K562 (cell line): ENCODE results near the gene COASY. TPM values are rescaled to one million over a fixed set of nuclear protein-coding genes. Genes with fewer than 3 reads are reported as not detected.

ENCODE experiments used
- ETV5 ChIP-seq: sonication (generic); formaldehyde crosslinking; IDR thresholded peaks from 2 replicates; pipeline ENCODE4 v1.4.0; 2020; ENCODE audit warnings: low read depth, mild to moderate bottlenecking, missing genetic modification reagents
- FOXK1 ChIP-seq: sonication (generic); formaldehyde crosslinking; IDR thresholded peaks from 2 replicates; pipeline ENCODE4 v1.8.0; 2022; ENCODE audit warnings: missing genetic modification reagents, mild to moderate bottlenecking, borderline replicate concordance
- KLF10 ChIP-seq: fragments of 250-450 bp; sonication (Bioruptor Pico); IDR thresholded peaks from 2 replicates; pipeline ENCODE4 v1.6.1; 2021; ENCODE audit warnings: matching md5 sums
- MEF2A ChIP-seq: IDR thresholded peaks from 2 replicates; pipeline ENCODE4 v1.6.1; 2011; ENCODE audit warnings: low read depth, mild to moderate bottlenecking, low read length, moderate library complexity; ENCODE audit not compliant: control insufficient read depth
- SRSF7 ChIP-seq: fragments of 200-400 bp; formaldehyde crosslinking; optimal IDR thresholded peaks from 2 replicates; pipeline ENCODE3; 2017; ENCODE audit warnings: mild to moderate bottlenecking, low read depth, low read length
- TAL1 ChIP-seq: fragments of 450-650 bp; IDR thresholded peaks from 2 replicates; pipeline ENCODE4 v1.6.1; 2016; ENCODE audit warnings: mild to moderate bottlenecking
- XRCC5 ChIP-seq: fragments of 200-400 bp; formaldehyde crosslinking; IDR thresholded peaks from 2 replicates; pipeline ENCODE4 v1.6.1; 2017; ENCODE audit warnings: low read depth, mild to moderate bottlenecking, low read length
- ZNF445 ChIP-seq: fragments of 250-450 bp; sonication (Bioruptor Pico); IDR thresholded peaks from 2 replicates; pipeline ENCODE4 v1.4.0; 2020; ENCODE audit warnings: low read depth, mild to moderate bottlenecking, moderate library complexity
- ZNF717 ChIP-seq: fragments of 250-450 bp; sonication (Bioruptor Pico); IDR thresholded peaks from 2 replicates; pipeline ENCODE4 v1.5.0; 2021
- ZNF76 ChIP-seq: fragments of 250-450 bp; sonication (Bioruptor Pico); IDR thresholded peaks from 2 replicates; pipeline ENCODE4 v1.4.0; 2020; ENCODE audit warnings: mild to moderate bottlenecking, moderate library complexity, borderline replicate concordance
- ZNF830 ChIP-seq: fragments of 250-450 bp; sonication (Bioruptor Pico); IDR thresholded peaks from 2 replicates; pipeline ENCODE4 v1.5.0; 2021; ENCODE audit warnings: mild to moderate bottlenecking
- polyA plus RNA-seq, 8 experiments: library from polyadenylated mRNA; depleted of rRNA in 4 of 8; stranded (reverse) in 5 of 8; unstranded in 3 of 8; fragments of >200 nt; fragmentation: Nextera tagmentation in 2 of 8; fragmentation: Illumina TruSeq in 1 of 8; extraction: Ambion mirVana in 2 of 8; extraction: Trizol in 1 of 8; gene quantifications; 2 replicates each; pipeline versions ENCODE4 v1.2.1 to v1.2.3, GENCODE V29; 2011 to 2014; ENCODE audit warnings: inconsistent platforms in 1 of 8, missing spikeins in 1 of 8
- total RNA-seq, 7 experiments: library from RNA; depleted of rRNA in 6 of 7; stranded (reverse); fragments of >200 nt in 6 of 7; fragmentation: Illumina TruSeq in 2 of 7; extraction: Trizol in 2 of 7; gene quantifications; 2 replicates each; pipeline versions ENCODE4 v1.2.1 to v1.2.3, GENCODE V29; 2011 to 2021; ENCODE audit warnings: low replicate concordance in 1 of 7
- TF ChIP-seq, protein P1 (sequence below), 2 experiments: fragments of 450-650 bp; IDR thresholded peaks; 2 replicates each; pipeline ENCODE4 v1.6.1; 2018; ENCODE audit warnings: mild to moderate bottlenecking in 2 of 2, low read depth in 1 of 2; ENCODE audit not compliant: partially characterized antibody in 2 of 2
- TF ChIP-seq, protein P2 (sequence below): fragments of 250-450 bp; sonication (Bioruptor Pico); IDR thresholded peaks from 2 replicates; pipeline ENCODE4 v1.4.0; 2020; ENCODE audit warnings: mild to moderate bottlenecking
- TF ChIP-seq, protein P3 (sequence below): IDR thresholded peaks from 2 replicates; pipeline ENCODE4 v1.6.1; 2011; ENCODE audit warnings: borderline replicate concordance, low read depth, mild to moderate bottlenecking, moderate library complexity, low read length; ENCODE audit not compliant: insufficient read depth, poor library complexity, severe bottlenecking
- TF ChIP-seq, protein P4 (sequence below): fragments of 250-450 bp; sonication (Bioruptor Pico); IDR thresholded peaks from 2 replicates; pipeline ENCODE4 v1.5.0; 2021; ENCODE audit warnings: mild to moderate bottlenecking, borderline replicate concordance

COASY gene
- total and polyA plus RNA-seq, 9 of the 15 experiments (the other 6 are each of a cell fraction or from before 2014, with no cell fraction given), result 25.4 to 175 (median 62.3) TPM

DNA sequence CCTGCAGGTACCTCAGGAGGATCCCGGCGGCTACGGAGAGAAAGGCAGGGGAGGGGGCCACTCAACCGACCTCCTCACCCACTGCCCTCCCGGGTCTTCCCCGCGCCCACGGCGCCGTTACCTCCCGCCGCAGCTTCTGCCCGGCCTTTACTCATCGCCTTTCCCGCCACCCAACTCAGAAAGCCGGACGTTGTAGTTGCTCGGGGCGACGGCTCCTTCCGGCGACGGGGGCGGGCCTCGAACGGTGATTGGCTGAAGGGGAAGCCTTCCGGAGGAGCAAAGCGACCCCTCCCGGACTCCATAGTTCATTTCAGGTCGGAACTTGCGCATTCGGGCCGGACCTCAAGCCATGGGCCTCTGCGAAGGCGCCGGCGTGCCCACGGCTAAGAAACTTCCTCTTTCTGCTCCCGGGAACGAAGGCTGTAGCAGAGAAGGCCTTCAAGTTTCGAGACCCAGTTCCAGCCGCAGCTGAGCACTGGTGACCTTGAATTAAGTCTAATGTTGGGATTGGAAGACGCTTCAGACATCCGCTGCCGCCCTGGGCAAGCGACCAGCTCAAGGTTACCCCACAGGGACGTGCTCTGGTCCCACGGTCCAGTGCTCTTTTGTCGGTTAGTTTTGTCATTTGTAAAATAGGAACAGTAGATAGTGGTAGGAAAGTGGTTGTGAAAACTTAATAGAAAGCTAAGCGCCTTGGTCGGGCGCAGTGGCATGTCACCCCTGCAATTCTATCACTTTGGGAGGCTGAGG is 15.8 kb downstream of the COASY start, which contains the start of gene PSMC3IP (continued):
- TF ChIP-seq, protein P1, sequence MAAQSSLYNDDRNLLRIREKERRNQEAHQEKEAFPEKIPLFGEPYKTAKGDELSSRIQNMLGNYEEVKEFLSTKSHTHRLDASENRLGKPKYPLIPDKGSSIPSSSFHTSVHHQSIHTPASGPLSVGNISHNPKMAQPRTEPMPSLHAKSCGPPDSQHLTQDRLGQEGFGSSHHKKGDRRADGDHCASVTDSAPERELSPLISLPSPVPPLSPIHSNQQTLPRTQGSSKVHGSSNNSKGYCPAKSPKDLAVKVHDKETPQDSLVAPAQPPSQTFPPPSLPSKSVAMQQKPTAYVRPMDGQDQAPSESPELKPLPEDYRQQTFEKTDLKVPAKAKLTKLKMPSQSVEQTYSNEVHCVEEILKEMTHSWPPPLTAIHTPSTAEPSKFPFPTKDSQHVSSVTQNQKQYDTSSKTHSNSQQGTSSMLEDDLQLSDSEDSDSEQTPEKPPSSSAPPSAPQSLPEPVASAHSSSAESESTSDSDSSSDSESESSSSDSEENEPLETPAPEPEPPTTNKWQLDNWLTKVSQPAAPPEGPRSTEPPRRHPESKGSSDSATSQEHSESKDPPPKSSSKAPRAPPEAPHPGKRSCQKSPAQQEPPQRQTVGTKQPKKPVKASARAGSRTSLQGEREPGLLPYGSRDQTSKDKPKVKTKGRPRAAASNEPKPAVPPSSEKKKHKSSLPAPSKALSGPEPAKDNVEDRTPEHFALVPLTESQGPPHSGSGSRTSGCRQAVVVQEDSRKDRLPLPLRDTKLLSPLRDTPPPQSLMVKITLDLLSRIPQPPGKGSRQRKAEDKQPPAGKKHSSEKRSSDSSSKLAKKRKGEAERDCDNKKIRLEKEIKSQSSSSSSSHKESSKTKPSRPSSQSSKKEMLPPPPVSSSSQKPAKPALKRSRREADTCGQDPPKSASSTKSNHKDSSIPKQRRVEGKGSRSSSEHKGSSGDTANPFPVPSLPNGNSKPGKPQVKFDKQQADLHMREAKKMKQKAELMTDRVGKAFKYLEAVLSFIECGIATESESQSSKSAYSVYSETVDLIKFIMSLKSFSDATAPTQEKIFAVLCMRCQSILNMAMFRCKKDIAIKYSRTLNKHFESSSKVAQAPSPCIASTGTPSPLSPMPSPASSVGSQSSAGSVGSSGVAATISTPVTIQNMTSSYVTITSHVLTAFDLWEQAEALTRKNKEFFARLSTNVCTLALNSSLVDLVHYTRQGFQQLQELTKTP (IDR thresholded peaks at IDR 0.05; ENCODE audit: low read depth in 1 of 2, partially characterized antibody in 2 of 2), result no peak
- TF ChIP-seq ZNF445, result no peak
- TF ChIP-seq, protein P2, sequence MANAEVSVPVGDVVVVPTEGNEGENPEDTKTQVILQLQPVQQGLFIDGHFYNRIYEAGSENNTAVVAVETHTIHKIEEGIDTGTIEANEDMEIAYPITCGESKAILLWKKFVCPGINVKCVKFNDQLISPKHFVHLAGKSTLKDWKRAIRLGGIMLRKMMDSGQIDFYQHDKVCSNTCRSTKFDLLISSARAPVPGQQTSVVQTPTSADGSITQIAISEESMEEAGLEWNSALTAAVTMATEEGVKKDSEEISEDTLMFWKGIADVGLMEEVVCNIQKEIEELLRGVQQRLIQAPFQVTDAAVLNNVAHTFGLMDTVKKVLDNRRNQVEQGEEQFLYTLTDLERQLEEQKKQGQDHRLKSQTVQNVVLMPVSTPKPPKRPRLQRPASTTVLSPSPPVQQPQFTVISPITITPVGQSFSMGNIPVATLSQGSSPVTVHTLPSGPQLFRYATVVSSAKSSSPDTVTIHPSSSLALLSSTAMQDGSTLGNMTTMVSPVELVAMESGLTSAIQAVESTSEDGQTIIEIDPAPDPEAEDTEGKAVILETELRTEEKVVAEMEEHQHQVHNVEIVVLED (CRISPR knock-in tag), result no peak
- 0 out of 2 replicates have a peak, but pooled peaks have one; percentile 33 for TF ChIP-seq ZNF830 (CRISPR knock-in tag)
- no peak for TF ChIP-seq ZNF76 (CRISPR knock-in tag)
- TF ChIP-seq FOXK1 (CRISPR knock-in tag), result no peak
- no peak for TF ChIP-seq KLF10 (CRISPR knock-in tag)
- TF ChIP-seq TAL1, result no peak
- TF ChIP-seq, protein P3, sequence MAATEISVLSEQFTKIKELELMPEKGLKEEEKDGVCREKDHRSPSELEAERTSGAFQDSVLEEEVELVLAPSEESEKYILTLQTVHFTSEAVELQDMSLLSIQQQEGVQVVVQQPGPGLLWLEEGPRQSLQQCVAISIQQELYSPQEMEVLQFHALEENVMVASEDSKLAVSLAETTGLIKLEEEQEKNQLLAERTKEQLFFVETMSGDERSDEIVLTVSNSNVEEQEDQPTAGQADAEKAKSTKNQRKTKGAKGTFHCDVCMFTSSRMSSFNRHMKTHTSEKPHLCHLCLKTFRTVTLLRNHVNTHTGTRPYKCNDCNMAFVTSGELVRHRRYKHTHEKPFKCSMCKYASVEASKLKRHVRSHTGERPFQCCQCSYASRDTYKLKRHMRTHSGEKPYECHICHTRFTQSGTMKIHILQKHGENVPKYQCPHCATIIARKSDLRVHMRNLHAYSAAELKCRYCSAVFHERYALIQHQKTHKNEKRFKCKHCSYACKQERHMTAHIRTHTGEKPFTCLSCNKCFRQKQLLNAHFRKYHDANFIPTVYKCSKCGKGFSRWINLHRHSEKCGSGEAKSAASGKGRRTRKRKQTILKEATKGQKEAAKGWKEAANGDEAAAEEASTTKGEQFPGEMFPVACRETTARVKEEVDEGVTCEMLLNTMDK, result peak; percentile 63
- no peak for TF ChIP-seq SRSF7
- peak; percentile 73 for TF ChIP-seq ETV5 (CRISPR knock-in tag)
- TF ChIP-seq XRCC5, result peak; percentile 86
- TF ChIP-seq, protein P4, sequence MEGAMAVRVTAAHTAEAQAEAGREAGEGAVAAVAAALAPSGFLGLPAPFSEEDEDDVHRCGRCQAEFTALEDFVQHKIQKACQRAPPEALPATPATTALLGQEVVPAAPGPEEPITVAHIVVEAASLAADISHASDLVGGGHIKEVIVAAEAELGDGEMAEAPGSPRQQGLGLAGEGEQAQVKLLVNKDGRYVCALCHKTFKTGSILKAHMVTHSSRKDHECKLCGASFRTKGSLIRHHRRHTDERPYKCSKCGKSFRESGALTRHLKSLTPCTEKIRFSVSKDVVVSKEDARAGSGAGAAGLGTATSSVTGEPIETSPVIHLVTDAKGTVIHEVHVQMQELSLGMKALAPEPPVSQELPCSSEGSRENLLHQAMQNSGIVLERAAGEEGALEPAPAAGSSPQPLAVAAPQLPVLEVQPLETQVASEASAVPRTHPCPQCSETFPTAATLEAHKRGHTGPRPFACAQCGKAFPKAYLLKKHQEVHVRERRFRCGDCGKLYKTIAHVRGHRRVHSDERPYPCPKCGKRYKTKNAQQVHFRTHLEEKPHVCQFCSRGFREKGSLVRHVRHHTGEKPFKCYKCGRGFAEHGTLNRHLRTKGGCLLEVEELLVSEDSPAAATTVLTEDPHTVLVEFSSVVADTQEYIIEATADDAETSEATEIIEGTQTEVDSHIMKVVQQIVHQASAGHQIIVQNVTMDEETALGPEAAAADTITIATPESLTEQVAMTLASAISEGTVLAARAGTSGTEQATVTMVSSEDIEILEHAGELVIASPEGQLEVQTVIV (CRISPR knock-in tag), result no peak
- TF ChIP-seq ZNF717 (CRISPR knock-in tag), result no peak
- no peak for TF ChIP-seq MEF2A
